Left ventricle myocardium inferior (tissue), 1 donor: Measurements from ENCODE around the gene DAPK1. TPM values are rescaled to one million over a fixed set of nuclear protein-coding genes. Genes with fewer than 3 reads are reported as not detected.
"Not testable (repeated sequence)": the region's sequence is repeated elsewhere in the genome, so short reads cannot be mapped to it uniquely, and the experiment has no call there.

Experiments
- DNase-seq: peaks from one replicate; pipeline ENCODE4 v3.0.0-alpha.2; 2020
- H3K27ac ChIP-seq: fragments of 200-600 bp; replicated peaks from 2 replicates; pipeline ENCODE4 v1.8.0; 2021
- H3K27me3 ChIP-seq: fragments of 200-600 bp; 2 replicates; pipeline ENCODE4 v1.8.0; 2021; ENCODE audit warnings: low read depth
- H3K36me3 ChIP-seq: fragments of 200-600 bp; 2 replicates; pipeline ENCODE4 v1.8.0; 2021
- H3K4me1 ChIP-seq: fragments of 200-600 bp; 2 replicates; pipeline ENCODE4 v1.8.0; 2021
- H3K4me3 ChIP-seq: fragments of 200-600 bp; 2 replicates; pipeline ENCODE4 v1.8.0; 2021; ENCODE audit warnings: mild to moderate bottlenecking, moderate library complexity
- H3K9me3 ChIP-seq: fragments of 200-600 bp; replicated peaks from 2 replicates; pipeline ENCODE4 v1.8.0; 2021
- CTCF ChIP-seq: fragments of 200-600 bp; IDR thresholded peaks from 2 replicates; pipeline ENCODE4 v1.8.0; 2021; ENCODE audit warnings: antibody characterized with exemption, mild to moderate bottlenecking, borderline replicate concordance
- intact Hi-C: fragments of 100-400 bp; cut with micrococcal nuclease; formaldehyde crosslinking; loops from one replicate; pipeline ENCODE4 v1.11.0; 2022
- total RNA-seq: library from RNA; stranded (reverse); fragmentation: NEBNext Ultra II Directional; extraction: Animal tissue kit (Norgen Biotek cat#: 25700); gene quantifications from one replicate; pipeline ENCODE4 v1.2.1, GENCODE V29; 2021
- donor health status: DM: no; HTN: yes; CAD: no; lungs with severe emphysema.

DAPK1 gene
- total RNA-seq, 1 donor from 2014 or later, result 5.5 TPM

- intact Hi-C loops, result no loop called here
- no peak for TF ChIP-seq CTCF
- DNase-seq, result no peak
- Histone ChIP-seq H3K9me3 (peaks cover 21% of the 10 kb centered on the region), H3K27ac (no peak overlapping the region), H3K4me1 (no peaks in the 10 kb centered on the region), H3K27me3 (peaks cover 28% of the 10 kb centered on the region), H3K36me3 (no peaks in the 10 kb centered on the region), H3K4me3 (no peak overlapping the region)
Observed at GRCh38 chr9:87742813-87743428, 245.3 kb downstream of the DAPK1 start.

DNA sequence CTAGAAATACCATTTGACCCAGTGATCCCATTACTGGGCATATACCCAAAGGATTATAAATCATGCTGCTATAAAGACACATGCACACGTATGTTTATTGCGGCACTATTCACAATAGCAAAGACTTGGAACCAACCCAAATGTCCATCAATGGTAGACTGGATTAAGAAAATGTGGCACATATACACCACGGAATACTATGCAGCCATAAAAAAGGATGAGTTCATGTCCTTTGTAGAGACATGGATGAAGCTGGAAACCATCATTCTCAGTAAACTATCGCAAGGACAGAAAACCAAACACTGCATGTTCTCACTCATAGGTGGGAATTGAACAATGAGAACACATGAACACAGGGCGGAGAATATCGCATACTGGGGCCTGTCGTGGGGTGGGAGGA, 246.6 kb downstream of the DAPK1 start:
- H3K4me1 ChIP-seq, H3K36me3 ChIP-seq, DNase-seq, H3K4me3 ChIP-seq, H3K27ac ChIP-seq, intact Hi-C loops: not testable (repeated sequence)
- H3K9me3 ChIP-seq, result peaks cover 21% of the 10 kb centered on the region
- peaks cover 20% of the 10 kb centered on the region for H3K27me3 ChIP-seq

GRCh38 chr9:87746186-87746585, 248.5 kb downstream of the DAPK1 start:
- H3K27ac ChIP-seq, result no peak overlapping the region
- no peak overlapping the region for H3K4me3 ChIP-seq
- no peaks in the 10 kb centered on the region for H3K36me3 ChIP-seq
- peaks cover 11% of the 10 kb centered on the region for H3K27me3 ChIP-seq
- TF ChIP-seq CTCF, result no peak
- peaks cover 6% of the 10 kb centered on the region for H3K4me1 ChIP-seq
- intact Hi-C loops, result no loop called here
- DNase-seq, result no peak
- H3K9me3 ChIP-seq, result peaks cover 21% of the 10 kb centered on the region

GRCh38 chr9:87748881-87749280, 251.2 kb downstream of the DAPK1 start:
- TF ChIP-seq CTCF, result no peak
- H3K4me3 ChIP-seq, result no peak overlapping the region
- peak overlapping the region; percentile 82 for H3K27ac ChIP-seq
- peaks cover 6% of the 10 kb centered on the region for H3K4me1 ChIP-seq
- intact Hi-C loops, result no loop called here
- no peak for DNase-seq
- no peaks in the 10 kb centered on the region for H3K36me3 ChIP-seq
- H3K9me3 ChIP-seq, result peaks cover 14% of the 10 kb centered on the region
- peaks cover 7% of the 10 kb centered on the region for H3K27me3 ChIP-seq

DNA sequence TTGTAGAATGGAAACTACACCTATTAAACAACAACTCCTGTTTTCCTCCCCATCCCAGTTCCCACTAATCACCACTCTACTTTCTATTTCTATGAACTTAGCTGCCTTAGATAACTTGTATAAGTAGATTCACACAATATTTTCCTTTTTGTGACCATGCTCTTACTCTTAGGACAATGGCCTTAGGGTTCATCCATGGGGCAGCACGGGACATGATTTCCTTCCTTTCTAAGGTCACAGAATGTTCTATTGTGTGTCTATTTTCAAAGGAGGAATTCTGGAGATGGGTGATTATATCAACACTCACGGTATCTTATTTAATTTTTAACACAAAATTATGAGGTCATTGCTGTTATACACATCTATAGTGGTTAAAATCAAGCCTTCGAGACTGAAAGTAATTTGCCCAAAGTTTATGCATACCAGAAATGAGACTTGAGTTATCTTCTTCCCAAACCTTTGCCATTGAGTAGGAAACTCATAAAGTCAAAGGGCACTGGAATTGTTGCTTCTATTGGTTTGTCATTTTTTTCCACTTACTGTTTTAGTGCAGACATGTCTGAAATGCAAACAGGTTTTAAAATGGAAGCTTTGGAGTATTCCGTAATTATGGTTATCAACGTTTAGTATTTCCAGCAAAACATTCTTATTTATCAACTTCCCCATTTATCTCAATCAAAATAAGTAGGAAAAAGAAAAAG, 251.8 kb downstream of the DAPK1 start:
- Histone ChIP-seq H3K4me1 (peaks cover 6% of the 10 kb centered on the region), H3K36me3 (no peaks in the 10 kb centered on the region), H3K27me3 (peaks cover 7% of the 10 kb centered on the region), H3K9me3 (peaks cover 13% of the 10 kb centered on the region), H3K27ac (peak overlapping the region; percentile 82), H3K4me3 (no peak overlapping the region)
- intact Hi-C loops, result no loop called here
- DNase-seq, result no peak
- TF ChIP-seq CTCF, result no peak

DNA sequence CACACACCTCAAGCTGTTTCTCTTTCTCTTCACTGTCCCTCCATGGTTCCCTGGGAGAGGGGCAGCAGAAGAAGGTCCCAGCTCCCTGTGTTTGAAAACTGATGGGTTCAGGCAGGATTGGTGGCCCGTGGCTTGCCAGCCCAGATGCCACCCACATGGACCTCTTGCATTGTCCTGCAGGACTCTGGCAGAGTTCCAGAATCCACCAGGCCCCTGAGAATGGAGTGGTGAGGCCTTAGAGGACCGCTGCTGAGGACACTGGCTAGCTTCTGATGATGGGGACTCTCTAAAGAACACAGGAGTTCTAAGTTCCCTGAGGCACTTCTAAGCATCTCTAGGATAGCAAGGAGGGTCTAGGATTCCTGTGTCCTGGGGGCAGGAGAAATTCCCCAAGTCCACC, 253.1 kb downstream of the DAPK1 start:
- Histone ChIP-seq H3K9me3 (peaks cover 13% of the 10 kb centered on the region), H3K27ac (no peak overlapping the region), H3K27me3 (peaks cover 7% of the 10 kb centered on the region), H3K4me3 (no peak overlapping the region), H3K4me1 (peaks cover 6% of the 10 kb centered on the region), H3K36me3 (no peaks in the 10 kb centered on the region)
- no peak for DNase-seq
- intact Hi-C loops, result no loop called here
- TF ChIP-seq CTCF, result no peak
